LoVo (cell line): ENCODE measurements around the gene ZNF618.
"Not testable (repeated sequence)": the region's sequence is repeated elsewhere in the genome, so short reads cannot be mapped to it uniquely, and the experiment has no call there.

ENCODE experiments used
- DNase-seq: peaks from one replicate; pipeline ENCODE4 v3.0.0-alpha.2; 2016; ENCODE audit warnings: low spot score

ZNF618 gene

GRCh38 chr9:114082763-114083412, 206.8 kb downstream of the ZNF618 start:
- DNase-seq: not testable (repeated sequence)

DNA sequence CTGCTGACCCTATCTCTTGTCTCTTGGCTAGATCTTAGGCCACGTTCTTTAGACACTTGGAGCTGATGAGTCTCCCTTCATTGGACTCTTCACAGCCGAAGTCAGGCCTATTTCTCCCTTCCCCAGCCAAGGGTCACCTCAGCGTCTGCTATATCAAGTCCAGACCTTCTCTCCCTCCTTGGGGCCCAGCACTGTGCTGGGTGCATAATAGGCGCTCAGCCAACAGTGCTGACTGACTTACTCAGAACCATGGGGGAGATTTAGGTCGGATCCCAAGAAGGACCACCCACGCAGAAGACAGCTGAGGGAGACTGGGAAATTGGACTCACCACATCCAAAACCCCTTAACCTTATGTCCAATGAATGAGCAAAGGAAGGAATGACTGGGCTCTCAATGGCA, 207.6 kb downstream of the ZNF618 start:
- no peak for DNase-seq

GRCh38 chr9:114084282-114085073, 208.4 kb downstream of the ZNF618 start:
- no peak for DNase-seq

DNA sequence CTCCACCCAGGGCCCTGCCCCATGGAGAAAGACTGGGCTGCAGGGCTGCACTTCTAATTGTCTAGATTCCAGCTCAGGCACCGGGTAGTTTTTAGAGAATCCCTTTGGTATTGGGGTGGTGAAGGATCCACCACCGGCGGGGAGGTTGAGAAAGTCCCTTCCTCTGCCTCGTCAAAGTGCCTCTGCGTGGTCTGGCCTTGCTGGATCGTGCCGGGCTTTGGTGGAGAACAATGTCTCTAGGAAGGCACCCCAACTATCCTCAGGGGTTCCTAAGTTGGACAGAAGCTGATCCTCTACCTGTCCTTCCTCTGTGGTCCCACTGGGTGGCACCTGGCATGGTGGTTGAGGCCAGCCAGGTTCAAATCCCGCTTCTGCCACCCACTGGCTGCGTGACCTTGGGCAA, 209.3 kb downstream of the ZNF618 start:
- no peak for DNase-seq

DNA sequence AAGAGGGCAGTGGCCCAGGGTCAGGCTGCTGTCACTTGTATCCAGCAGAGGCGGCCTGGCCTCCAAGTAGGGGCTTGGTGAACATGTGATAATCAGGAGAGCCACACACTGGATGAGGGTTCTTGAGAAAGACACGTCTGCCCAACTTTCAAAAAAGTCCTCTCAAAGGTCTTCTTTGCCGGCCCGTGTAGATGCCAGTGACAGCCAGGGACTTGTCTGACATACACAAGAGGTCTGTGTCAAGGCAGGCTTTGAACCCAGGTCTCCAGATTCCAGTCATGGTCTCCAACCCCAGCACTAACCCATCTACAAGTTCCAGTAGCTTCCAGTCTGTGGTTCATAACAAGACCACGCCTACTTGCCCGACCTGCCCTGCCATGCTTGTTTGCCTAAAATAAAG, 209.9 kb downstream of the ZNF618 start:
- no peak for DNase-seq

GRCh38 chr9:114086607-114087006, 210.5 kb downstream of the ZNF618 start:
- DNase-seq: no peak

DNA sequence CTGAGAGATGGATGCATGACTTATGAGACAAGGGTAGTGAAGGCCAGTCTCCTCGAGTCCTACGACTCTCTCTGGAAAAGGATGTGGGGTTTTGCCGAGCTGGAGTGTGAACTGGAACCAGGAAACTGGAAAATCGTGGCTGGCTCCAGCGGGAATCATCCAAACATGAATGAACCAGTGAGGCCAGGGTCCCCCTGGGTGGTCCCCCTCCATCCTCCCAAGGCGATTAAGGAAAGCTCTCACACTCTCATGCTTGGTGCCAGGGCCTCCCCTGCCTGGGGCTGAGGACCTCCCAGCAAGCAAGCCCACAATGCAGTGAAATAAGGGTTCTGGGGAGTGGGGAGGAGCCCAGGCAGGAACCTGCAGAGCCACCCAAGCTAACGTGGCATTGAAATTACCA, 211.6 kb downstream of the ZNF618 start:
- no peak for DNase-seq

- no peak for DNase-seq
These were observed 212.6 kb downstream of the ZNF618 start for GRCh38 chr9:114088571-114089170.

DNA sequence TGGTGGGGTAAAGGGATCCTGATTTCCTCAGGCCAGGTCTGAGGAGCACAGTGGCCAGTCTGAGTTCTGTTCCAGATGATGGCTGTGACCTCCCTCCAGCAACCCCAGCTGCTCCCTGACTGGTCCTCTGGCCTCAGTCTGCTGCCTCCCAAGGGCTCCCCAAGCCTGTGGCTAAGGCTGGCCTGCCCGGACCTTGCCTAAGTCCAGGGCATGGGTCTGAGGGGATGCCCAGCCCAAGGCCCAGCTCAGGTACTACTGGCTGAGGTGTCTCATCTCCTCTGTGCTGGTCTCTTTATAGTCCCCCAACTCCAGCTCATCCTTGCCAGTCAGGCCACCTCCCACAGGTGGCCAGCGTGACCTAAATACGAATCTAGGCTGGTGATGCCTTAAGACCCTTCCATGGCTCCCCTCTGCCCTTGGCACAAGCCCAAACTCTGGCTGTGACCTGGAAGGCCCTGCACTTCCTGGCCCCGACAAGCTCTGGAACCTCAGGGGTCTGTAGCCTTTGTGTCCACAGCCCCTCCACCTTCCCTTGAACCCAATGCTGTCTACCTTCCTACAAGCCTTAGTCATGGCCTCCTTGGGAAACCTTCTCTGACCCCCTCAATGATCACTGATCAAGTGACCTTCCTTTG, 213.2 kb downstream of the ZNF618 start:
- no peak for DNase-seq

DNA sequence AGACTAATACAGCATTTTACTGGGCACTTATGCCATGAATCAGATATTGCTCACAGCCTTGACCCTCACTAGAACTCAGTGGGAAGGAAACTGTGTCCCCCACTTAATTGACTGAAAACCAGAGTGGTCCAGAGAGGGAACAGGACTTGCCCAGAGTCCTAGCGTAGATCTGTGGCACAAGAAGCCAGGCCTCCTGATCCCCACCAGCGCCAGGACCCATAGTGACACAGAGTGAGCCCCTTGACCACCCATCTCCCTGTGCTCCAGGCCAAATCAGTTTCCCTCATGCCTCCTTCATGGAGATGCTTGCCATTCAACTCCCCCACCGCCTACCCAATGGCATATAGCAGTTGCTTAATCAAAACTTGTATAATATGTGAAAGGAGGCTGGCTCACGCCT, 214.7 kb downstream of the ZNF618 start:
- DNase-seq: no peak

- DNase-seq: no peak
These were observed 215.6 kb downstream of the ZNF618 start for GRCh38 chr9:114091711-114092110.

- DNase-seq: no peak
These were observed 216.2 kb downstream of the ZNF618 start for GRCh38 chr9:114092336-114092735.

DNA sequence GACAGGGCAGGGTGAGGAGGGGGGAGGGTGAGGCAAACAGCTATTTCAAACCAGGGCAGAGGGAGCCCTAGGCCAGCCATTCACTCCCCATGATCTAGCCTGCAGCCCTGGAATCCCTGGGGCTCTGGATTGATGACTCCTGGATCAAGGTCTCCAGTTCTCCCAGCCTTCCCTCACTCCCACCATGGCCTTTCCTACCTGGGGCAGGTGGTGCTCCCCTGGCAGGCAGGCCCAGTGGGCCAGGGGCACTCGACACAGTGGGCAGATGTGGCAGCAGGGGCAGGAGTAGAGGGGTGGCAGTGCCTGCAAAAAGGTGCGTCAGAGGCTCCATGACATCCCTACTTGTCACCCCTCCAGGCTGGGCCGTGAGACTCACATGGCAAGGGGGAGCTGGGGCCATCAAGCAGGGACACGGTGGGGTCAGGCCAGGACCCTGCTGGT, 216.9 kb downstream of the ZNF618 start:
- DNase-seq: no peak

- no peak for DNase-seq
These were observed 217.8 kb downstream of the ZNF618 start for GRCh38 chr9:114093761-114094505.

GRCh38 chr9:114094971-114095370, 218.9 kb downstream of the ZNF618 start:
- DNase-seq: no peak

DNA sequence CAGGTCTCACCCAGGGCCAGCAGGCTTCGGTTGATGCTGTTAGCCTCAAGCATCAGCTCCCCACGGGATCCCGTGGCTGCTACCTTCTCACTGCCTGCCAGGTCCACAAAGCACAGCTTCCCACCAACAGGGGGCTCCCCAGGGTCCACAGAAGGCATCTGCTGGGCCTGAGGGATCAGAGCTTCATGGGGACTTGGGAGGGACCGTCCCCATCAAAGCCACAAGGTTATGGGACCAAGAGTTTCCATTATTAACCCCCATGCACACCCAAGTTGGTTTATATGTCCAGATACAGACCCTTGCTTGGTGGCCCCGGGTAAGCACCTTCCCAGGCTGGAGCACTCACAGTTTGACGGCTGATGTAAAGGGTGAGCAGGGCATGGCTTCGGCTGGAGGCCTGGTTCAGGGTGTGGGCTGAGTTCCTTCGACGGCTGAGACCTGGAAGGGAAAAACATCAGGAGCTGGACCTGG, 220.0 kb downstream of the ZNF618 start:
- DNase-seq: no peak

DNA sequence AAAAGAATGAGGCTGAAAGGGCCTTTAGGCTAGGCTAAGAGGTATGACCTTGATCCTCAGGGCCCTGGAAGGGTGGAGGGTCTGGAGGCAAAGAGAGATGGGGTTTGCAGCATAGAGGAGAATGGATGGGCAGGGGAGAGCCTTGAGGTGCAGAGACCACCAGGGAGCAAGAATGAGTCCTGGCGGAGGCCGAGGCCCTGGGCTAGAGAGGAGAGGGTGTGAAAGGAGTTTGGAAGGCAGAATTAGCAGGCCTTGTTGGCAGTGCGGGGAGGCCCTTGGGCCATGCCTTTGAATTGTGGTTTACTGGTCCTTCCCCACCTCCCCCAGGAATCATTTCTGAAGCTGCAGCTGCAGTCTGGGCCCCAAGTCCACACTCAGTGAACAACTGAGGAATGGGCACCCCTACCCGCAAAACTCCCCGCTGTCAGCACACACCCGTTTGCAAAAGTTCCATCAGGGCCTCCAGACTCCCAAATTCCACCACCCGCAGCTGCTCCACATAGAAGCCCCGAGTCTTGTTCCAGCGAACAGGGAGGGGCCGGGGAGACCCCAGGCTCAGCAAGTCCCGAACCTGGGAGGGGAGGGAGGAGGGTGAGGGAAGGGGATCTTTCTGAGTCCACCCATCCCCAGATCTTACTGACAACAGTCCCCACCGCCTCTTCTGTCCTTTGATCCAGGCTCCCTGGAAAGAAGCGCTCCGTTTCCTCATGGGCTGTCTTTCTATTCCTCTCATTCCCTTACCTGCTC, 220.9 kb downstream of the ZNF618 start:
- DNase-seq: no peak

- DNase-seq: peak; percentile 13
These were observed 221.5 kb downstream of the ZNF618 start for GRCh38 chr9:114097613-114098020.

DNA sequence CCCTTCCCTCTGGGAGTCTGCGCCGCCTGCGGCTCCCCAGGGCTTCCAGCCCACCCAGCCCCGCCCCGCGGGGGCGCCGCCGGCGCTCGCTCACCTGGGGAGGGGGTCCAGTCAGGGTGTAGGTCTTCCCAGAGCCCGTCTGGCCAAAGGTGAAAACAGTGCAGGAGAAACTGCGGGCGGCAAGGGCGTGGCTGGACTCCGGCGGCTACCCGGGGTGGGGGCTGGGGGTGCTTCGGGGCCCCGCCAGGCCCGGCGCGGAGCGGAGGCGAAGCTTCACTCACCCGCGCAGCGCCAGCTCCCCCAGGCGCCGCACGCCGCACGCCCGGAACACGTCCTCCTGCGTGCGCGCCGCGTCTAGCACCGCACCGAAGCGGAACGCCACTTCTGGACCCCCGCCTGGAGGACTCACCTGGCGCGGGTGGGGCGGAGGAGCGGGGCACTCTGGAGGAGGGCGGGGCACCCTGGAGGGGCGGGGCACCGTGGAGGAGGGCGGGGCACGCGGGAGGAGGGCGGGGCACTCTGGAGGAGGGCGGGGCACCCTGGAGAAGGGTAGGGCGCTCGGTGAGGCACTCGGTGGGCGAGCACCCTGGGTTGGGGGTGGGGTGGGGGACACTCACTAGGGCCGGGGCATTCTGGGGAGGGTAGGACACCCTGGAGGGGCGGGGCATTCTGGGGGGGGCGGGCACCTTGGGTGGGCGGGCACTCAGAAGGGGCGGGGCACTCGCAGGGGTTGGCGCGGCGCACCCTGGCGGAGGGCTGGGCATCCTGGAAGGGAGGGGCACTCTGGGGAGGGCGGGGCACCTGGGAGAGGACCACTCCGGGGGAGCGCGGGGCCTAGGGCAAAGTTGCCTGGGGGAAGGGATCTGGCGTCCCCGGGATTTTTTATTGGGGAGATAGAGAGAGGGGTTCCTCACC, 222.2 kb downstream of the ZNF618 start:
- DNase-seq: peak; percentile 54
